ENCODE data around the gene CCDC74A.
"Not testable (repeated sequence)": the region's sequence is repeated elsewhere in the genome, so short reads cannot be mapped to it uniquely, and the experiment has no call there.

CCDC74A gene

DNA sequence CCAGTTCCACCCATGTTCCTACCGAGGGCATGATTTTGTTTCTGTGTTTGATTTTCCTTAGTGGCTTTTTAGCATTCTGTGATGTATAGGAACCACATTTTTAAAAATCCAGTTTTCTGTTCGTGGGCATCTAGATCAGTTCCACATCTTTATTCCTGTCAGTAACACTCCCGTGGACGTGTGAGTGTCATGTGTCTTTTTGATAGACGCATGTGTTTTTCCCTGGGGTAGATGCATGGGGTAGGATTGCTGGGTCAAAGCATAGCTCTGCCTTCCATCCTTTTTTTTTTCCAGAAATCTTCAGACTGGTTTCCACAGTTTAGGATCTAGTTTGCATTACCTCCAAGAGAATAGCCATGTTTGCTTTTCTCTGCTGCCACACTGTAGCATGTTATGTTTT lies 38.7 kb downstream of the CCDC74A start:
- no peak for DNase-seq

GRCh38 chr2:131567891-131568290 lies 40.2 kb downstream of the CCDC74A start:
- no peak for DNase-seq

- not testable (repeated sequence) for DNase-seq
Measured at GRCh38 chr2:131568401-131568800, 40.7 kb downstream of the CCDC74A start.

DNA sequence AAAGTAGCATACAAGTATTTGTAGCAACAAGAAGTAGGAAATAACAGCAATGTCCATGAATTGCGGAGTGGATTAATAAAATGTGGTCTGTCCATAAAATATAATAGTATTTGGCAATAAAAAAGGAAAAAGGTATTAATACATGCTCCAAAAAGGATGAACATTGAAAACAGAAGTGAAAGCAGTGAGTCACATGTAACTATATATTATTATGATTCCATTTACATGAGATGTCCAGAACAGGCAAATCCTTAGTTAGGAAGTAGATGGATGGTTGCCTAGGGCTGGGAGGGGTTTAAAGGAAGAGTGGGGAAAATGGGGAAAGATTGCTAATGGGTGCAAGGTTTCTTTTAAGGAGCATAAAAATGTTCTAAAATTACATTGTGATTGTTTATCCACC lies 44.5 kb downstream of the CCDC74A start:
- DNase-seq = no peak

DNA sequence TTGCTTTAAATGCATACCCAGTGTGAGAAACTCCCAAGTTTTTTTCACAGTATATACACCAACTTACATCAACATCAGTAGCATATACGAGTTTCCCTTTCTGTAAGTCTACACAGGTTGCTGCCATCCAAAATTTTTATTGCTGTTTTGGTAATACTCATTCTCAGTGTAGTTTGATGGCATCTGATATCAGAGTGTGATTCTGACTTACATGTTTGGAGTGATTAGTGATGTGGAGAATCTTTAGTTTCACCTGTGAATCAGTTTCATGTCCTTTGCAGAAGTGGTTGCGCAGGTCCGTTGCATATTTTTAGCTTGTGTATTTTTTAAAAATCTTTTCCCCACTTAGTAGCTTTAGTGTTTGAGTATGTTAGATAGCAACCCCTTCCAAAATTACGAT lies 50.1 kb downstream of the CCDC74A start:
- DNase-seq = no peak

DNA sequence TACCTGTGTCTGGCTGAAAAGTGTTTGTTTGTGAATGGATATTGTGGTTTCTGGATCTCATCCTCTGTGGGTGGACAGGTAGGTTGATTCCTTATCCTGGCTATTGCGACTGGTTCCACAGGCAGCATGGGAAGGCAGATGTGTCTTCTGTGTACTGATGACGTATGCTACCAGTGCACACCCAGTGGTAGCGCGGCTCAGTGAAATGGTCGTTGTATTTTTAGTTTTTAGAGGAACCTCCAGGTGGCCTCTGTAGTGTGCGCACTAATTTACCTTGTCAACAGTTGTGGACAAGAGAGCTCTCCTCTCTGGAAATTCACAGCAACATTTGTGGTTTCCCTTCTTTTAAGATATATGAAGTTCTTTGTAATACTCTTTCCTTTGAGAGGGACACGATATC lies 52.5 kb downstream of the CCDC74A start:
- no peak for DNase-seq

Measured in activated CD4-positive, alpha-beta T cell treated with anti-CD3 and anti-CD28 coated beads for 4 hours (primary cell).